Transverse colon (tissue), 4 donors: ENCODE results near the gene BAHCC1.

Experiments
- CTCF ChIP-seq, 5 experiments: fragments of 200-600 bp in 3 of 5; fragments of 450-650 bp in 2 of 5; sonication (generic) in 3 of 5; IDR thresholded peaks; 1 replicate in 2 of 5; 2 replicates in 3 of 5; pipeline ENCODE4 v1.5.1; 2016 to 2017; ENCODE audit warnings: antibody characterized with exemption in 5 of 5, inconsistent platforms in 3 of 5, mild to moderate bottlenecking in 2 of 5, moderate library complexity in 1 of 5
- EP300 ChIP-seq: sonication (generic); formaldehyde crosslinking; IDR thresholded peaks from one replicate; pipeline ENCODE4 v1.6.1; 2017; ENCODE audit warnings: antibody characterized with exemption, low read depth
- POLR2A ChIP-seq: fragments of 450-650 bp; IDR thresholded peaks from one replicate; pipeline ENCODE4 v1.6.1; 2016; ENCODE audit warnings: antibody characterized with exemption, mild to moderate bottlenecking, moderate library complexity
- POLR2AphosphoS5 ChIP-seq, 3 donors: sonication (generic); formaldehyde crosslinking; IDR thresholded peaks; one replicate each; pipeline ENCODE4 v1.6.1; 2016; ENCODE audit warnings: antibody characterized with exemption in 3 of 3

- TF ChIP-seq CTCF (IDR thresholded peaks at IDR 0.05) (no peak), POLR2A (no peak), POLR2AphosphoS5 (IDR thresholded peaks at IDR 0.05) (no peak), EP300 (no peak)
Measured at GRCh38 chr17:81394377-81394920, 808 bp upstream of the BAHCC1 start.
